OCI-LY3 (cell line): ENCODE results near the gene PRR11.

ENCODE experiments used
- EZH2phosphoT487 ChIP-seq: fragments of 200-600 bp; shearing (Covaris generic); IDR thresholded peaks from 2 replicates; pipeline ENCODE4 v1.6.1; 2018; ENCODE audit warnings: antibody characterized with exemption, mixed run types, low read depth
- TF ChIP-seq, protein P1 (sequence below): fragments of 200-600, 300-600 bp; sonication (generic); IDR thresholded peaks from 2 replicates; pipeline ENCODE4 v1.5.1; 2014; ENCODE audit warnings: antibody characterized with exemption, low read length, low read depth

DNA sequence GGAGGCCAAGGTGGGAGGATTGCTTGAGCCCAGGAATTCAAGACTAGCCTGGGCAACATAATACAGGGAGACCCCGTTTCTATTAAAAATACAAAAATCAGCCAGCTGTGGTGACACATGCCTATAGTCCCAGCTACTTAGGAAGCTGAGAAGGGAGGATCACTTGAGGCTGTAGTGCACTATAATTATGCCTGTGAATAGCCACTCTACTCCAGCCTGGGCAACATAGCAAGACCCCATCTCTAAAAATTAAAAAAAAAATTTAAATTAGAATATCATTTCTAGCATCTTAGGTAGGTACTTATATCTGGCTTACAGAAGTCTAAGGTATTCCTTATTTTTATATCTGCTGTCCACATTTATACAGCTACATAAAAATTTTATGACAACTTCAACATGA lies 46.8 kb downstream of the PRR11 start:
- TF ChIP-seq, protein P1, sequence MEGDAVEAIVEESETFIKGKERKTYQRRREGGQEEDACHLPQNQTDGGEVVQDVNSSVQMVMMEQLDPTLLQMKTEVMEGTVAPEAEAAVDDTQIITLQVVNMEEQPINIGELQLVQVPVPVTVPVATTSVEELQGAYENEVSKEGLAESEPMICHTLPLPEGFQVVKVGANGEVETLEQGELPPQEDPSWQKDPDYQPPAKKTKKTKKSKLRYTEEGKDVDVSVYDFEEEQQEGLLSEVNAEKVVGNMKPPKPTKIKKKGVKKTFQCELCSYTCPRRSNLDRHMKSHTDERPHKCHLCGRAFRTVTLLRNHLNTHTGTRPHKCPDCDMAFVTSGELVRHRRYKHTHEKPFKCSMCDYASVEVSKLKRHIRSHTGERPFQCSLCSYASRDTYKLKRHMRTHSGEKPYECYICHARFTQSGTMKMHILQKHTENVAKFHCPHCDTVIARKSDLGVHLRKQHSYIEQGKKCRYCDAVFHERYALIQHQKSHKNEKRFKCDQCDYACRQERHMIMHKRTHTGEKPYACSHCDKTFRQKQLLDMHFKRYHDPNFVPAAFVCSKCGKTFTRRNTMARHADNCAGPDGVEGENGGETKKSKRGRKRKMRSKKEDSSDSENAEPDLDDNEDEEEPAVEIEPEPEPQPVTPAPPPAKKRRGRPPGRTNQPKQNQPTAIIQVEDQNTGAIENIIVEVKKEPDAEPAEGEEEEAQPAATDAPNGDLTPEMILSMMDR, result no peak
- no peak for TF ChIP-seq EZH2phosphoT487
